A673 (cell line): ENCODE data around the gene RFC1.

Experiments used
- CTCF ChIP-seq: fragments of 300-800, 200-600 bp; sonication (generic); conservative IDR thresholded peaks from 2 replicates; pipeline ENCODE4 v1.5.1; 2017; ENCODE audit warnings: low read depth, mild to moderate bottlenecking, antibody characterized with exemption, low read length, moderate library complexity, mixed read lengths
- EZH2 ChIP-seq: fragments of 200-600 bp; sonication (generic); IDR thresholded peaks from 2 replicates; pipeline ENCODE4 v1.6.1; 2017; ENCODE audit warnings: borderline replicate concordance, low read depth, mild to moderate bottlenecking, mixed read lengths, antibody characterized with exemption, low read length; ENCODE audit not compliant: poor library complexity, severe bottlenecking

- TF ChIP-seq CTCF (no peak), EZH2 (no peak)
These were observed 9.2 kb downstream of the RFC1 start for GRCh38 chr4:39357002-39357401.
